ENCODE results near the gene ARID1A.
A peak's percentile ranks its signal among the peaks of the same experiment; 100 is the strongest.

ARID1A gene

GRCh38 chr1:26767714-26768113 lies 71.9 kb downstream of the ARID1A start:
- TF ChIP-seq TAF1 (IDR thresholded peaks at IDR 0.05; ENCODE audit: low read depth) (no peak), CEBPB (IDR thresholded peaks at IDR 0.05) (no peak), CREB1 (IDR thresholded peaks at IDR 0.05; ENCODE audit: low read depth) (no peak), YY1 (IDR thresholded peaks at IDR 0.05; ENCODE audit: low read depth) (no peak), FOXM1 (IDR thresholded peaks at IDR 0.05; ENCODE audit: borderline replicate concordance, low read depth) (no peak), EGR1 (IDR thresholded peaks at IDR 0.05) (no peak), EP300 (IDR thresholded peaks at IDR 0.05; ENCODE audit: borderline replicate concordance) (no peak), MAX (IDR thresholded peaks at IDR 0.05) (no peak), REST (IDR thresholded peaks at IDR 0.05; ENCODE audit: low read depth) (no peak), USF1 (IDR thresholded peaks at IDR 0.05) (no peak), TEAD4 (IDR thresholded peaks at IDR 0.05) (no peak), TCF12 (IDR thresholded peaks at IDR 0.05; ENCODE audit: low read depth) (no peak), NFIC (IDR thresholded peaks at IDR 0.05) (no peak), RAD21 (IDR thresholded peaks at IDR 0.05; ENCODE audit: low read depth) (no peak), ZBTB7A (IDR thresholded peaks at IDR 0.05; ENCODE audit: low read depth) (no peak)

- TF ChIP-seq EP300 (IDR thresholded peaks at IDR 0.05; ENCODE audit: borderline replicate concordance): no peak
- TF ChIP-seq CREB1 (IDR thresholded peaks at IDR 0.05; ENCODE audit: low read depth): no peak
- TF ChIP-seq NFIC (IDR thresholded peaks at IDR 0.05): no peak
- TF ChIP-seq EGR1 (IDR thresholded peaks at IDR 0.05): no peak
- no peak for TF ChIP-seq TEAD4 (IDR thresholded peaks at IDR 0.05)
- TF ChIP-seq REST (IDR thresholded peaks at IDR 0.05; ENCODE audit: low read depth): no peak
- TF ChIP-seq MAX (IDR thresholded peaks at IDR 0.05): no peak
- no peak for TF ChIP-seq TCF12 (IDR thresholded peaks at IDR 0.05; ENCODE audit: low read depth)
- TF ChIP-seq FOXM1 (IDR thresholded peaks at IDR 0.05; ENCODE audit: borderline replicate concordance, low read depth): no peak
- no peak for TF ChIP-seq TAF1 (IDR thresholded peaks at IDR 0.05; ENCODE audit: low read depth)
- no peak for TF ChIP-seq RAD21 (IDR thresholded peaks at IDR 0.05; ENCODE audit: low read depth)
- no peak for TF ChIP-seq USF1 (IDR thresholded peaks at IDR 0.05)
- no peak for TF ChIP-seq CEBPB (IDR thresholded peaks at IDR 0.05)
- TF ChIP-seq ZBTB7A (IDR thresholded peaks at IDR 0.05; ENCODE audit: low read depth): no peak
- TF ChIP-seq YY1 (IDR thresholded peaks at IDR 0.05; ENCODE audit: low read depth): no peak
Measured at GRCh38 chr1:26768755-26769154, 72.9 kb downstream of the ARID1A start.

- TF ChIP-seq MAX (IDR thresholded peaks at IDR 0.05): no peak
Measured at GRCh38 chr1:26771285-26771642, 75.4 kb downstream of the ARID1A start.

- TF ChIP-seq TEAD4 (IDR thresholded peaks at IDR 0.05) (peak; percentile 46; the same call in 1 of the 2 replicates), EGR1 (IDR thresholded peaks at IDR 0.05) (no peak), CEBPB (IDR thresholded peaks at IDR 0.05) (no peak)
Measured at GRCh38 chr1:26771643-26772321, 76.0 kb downstream of the ARID1A start.

- TF ChIP-seq EGR1 (IDR thresholded peaks at IDR 0.05) (no peak), TEAD4 (IDR thresholded peaks at IDR 0.05) (0 out of 2 replicates have a peak, but pooled peaks have one; percentile 29)
Measured at GRCh38 chr1:26772687-26773086, 76.9 kb downstream of the ARID1A start.

- TF ChIP-seq FOXM1 (IDR thresholded peaks at IDR 0.05; ENCODE audit: borderline replicate concordance, low read depth) (no peak), EGR1 (IDR thresholded peaks at IDR 0.05) (no peak), YY1 (IDR thresholded peaks at IDR 0.05; ENCODE audit: low read depth) (no peak), ZBTB7A (IDR thresholded peaks at IDR 0.05; ENCODE audit: low read depth) (no peak), CEBPB (IDR thresholded peaks at IDR 0.05) (no peak), REST (IDR thresholded peaks at IDR 0.05; ENCODE audit: low read depth) (no peak), TAF1 (IDR thresholded peaks at IDR 0.05; ENCODE audit: low read depth) (no peak), CREB1 (IDR thresholded peaks at IDR 0.05; ENCODE audit: low read depth) (no peak), RAD21 (IDR thresholded peaks at IDR 0.05; ENCODE audit: low read depth) (no peak), USF1 (IDR thresholded peaks at IDR 0.05) (no peak), MAX (IDR thresholded peaks at IDR 0.05) (no peak)
Measured at GRCh38 chr1:26774462-26774861, 78.6 kb downstream of the ARID1A start.

Measured in Ishikawa (cell line).